ENCODE data around the gene MSH4.

GRCh38 chr1:75794382-75794781 lies 2.3 kb upstream of the MSH4 start:
- TF ChIP-seq POLR2A (IDR thresholded peaks at IDR 0.05) (no peak), POLR2AphosphoS5 (IDR thresholded peaks at IDR 0.05; ENCODE audit: insufficient read depth in 1 of 2, low read depth in 1 of 2) (no peak), CTCF (IDR thresholded peaks at IDR 0.05) (no peak)
